HG02885 (cell line): ENCODE data around the gene KLHDC10.
"Not testable (repeated sequence)": the region's sequence is repeated elsewhere in the genome, so short reads cannot be mapped to it uniquely, and the experiment has no call there.

ENCODE experiments used
- ATAC-seq: cut with Tn5 transposase; IDR thresholded peaks from one replicate; pipeline ENCODE4 v1.9.1; 2021; ENCODE audit warnings: mild to moderate bottlenecking; ENCODE audit not compliant: unreplicated experiment, poor library complexity

KLHDC10 gene

GRCh38 chr7:130113887-130114286, 43.6 kb downstream of the KLHDC10 start:
- ATAC-seq = no peak

GRCh38 chr7:130114374-130114773, 44.0 kb downstream of the KLHDC10 start:
- peak; percentile 45 for ATAC-seq

DNA sequence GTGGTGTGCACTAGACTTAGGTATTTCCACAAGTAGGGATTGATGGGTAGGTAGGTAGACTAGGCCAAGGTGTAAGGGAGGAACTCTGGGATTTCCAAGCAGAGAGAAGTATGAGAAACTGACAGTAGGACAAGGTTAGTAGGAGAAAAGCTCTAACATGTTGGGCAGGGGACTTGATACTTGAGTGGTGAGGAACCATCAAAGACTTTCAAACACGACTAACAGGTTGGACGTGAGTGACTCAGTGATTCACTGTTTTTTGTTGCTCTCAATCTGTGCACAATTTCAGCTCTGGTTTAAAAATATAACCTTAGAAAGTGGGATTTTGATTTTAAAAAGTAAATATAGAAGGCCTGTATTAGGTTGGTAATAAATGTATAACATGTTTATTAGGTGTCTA, 44.4 kb downstream of the KLHDC10 start:
- ATAC-seq = no peak

DNA sequence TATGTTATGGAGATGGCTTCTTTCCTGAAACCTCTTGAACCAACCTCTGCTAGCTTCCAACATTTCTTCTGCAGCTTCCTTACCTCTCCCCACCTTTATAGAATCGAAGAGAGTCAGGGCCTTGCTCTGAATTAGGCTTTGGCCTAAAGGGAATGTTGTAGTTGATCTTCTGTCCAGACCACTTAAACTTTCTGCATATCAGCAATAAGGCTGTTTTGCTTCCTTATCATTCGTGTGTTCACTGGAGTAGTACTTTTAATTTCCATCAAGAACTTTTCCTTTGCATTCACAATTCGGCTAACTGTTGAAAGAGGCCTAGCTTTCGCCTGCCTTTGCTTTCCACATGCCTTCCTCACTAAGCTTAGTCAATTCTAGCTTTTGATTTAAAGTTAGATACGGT, 48.0 kb downstream of the KLHDC10 start:
- ATAC-seq = no peak

GRCh38 chr7:130118801-130119200, 48.5 kb downstream of the KLHDC10 start:
- ATAC-seq = no peak

GRCh38 chr7:130123501-130123900, 53.2 kb downstream of the KLHDC10 start:
- ATAC-seq = no peak

GRCh38 chr7:130124711-130125110, 54.4 kb downstream of the KLHDC10 start:
- ATAC-seq = no peak

DNA sequence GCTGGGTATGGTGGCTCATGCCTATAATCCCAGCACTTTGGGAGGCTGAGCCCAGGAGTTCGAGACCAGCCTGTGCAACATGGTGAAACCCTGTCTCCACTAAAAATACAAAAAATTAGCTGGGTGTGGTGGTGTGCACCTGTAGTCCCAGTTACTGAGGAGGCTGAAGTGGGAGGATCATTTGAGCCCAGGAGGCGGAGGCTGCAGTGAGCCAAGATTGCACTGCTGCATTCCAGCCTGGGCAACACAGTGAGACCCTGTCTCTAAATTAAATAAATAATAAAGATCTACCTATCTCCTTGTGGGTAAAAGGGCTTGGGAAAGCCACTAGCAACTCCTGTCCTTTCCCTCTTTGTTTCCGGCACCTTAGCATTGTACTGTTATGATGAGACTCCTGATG, 56.5 kb downstream of the KLHDC10 start:
- ATAC-seq = not testable (repeated sequence)

GRCh38 chr7:130127404-130127803, 57.1 kb downstream of the KLHDC10 start:
- ATAC-seq = no peak

DNA sequence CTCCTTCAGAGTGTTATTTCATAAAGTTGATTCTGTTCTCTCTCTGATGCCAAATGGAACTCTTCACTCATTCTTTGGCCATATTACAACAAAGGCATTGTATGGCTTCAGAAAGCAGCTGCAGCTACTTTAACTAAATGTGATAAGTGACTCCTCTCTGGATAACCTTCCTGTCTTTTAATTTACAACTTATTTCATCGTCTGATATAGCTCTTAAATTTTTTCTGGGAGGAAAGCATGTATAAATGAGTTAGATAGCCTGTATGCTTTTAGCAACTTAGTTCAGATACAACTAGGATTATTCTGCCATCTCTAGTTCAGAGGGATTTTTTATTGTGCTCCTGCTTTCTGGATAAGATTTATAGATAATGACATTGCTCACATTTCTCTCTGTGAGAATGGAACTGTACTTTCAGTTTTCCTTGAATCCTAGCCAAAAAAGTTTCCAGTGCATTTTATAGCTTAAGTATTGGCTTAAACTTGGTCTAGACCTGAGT, 57.5 kb downstream of the KLHDC10 start:
- ATAC-seq = no peak

DNA sequence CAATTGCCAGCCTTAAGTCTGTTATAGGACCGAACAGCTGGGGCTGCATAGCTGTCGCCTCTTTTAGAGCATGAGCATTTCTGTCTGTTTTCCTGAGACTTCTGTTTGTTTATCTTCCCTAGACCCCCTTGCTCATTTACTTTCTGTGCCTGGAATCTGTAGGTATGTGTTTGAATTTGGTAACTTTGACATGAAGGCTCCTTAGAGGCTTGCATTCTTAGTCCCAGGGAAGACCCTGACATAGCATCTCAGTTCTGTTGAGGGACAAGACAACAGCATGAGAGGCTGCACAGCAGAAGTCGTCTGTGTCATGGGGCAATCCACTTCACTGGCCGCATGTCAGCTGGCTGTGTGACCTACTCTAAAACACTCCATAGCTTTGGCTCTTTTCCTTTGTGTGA, 58.7 kb downstream of the KLHDC10 start:
- no peak for ATAC-seq

DNA sequence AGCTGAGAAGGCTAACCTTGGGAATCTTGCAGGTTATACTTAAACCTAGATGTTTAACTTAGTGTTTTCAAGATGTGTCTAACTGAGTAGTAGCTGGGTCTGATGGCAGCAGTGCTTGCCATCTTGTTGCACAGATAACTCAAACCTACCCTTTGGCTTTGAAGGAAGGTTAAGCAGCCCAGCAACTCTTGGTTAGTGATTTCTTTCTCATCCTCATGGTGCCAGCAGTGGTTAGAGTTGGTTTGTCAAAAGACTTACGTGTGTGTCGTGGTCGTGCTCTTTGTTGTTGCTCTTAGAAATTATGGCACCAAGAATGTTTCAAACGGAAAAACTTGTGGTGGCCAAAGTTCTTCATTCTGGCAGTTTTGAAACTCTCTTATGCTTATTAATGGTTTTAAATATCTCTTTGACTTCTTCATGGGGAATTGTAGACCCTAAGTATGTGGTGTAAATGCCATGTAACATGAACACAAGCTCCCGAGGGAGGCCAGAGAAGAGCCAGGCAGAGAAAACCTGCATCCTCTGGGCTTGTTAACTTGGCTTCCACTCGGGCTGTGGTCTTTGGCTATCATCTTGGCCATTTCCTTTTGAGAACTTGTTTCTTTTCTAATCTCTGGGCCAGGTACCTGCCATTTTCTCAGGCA, 61.0 kb downstream of the KLHDC10 start:
- ATAC-seq = no peak

DNA sequence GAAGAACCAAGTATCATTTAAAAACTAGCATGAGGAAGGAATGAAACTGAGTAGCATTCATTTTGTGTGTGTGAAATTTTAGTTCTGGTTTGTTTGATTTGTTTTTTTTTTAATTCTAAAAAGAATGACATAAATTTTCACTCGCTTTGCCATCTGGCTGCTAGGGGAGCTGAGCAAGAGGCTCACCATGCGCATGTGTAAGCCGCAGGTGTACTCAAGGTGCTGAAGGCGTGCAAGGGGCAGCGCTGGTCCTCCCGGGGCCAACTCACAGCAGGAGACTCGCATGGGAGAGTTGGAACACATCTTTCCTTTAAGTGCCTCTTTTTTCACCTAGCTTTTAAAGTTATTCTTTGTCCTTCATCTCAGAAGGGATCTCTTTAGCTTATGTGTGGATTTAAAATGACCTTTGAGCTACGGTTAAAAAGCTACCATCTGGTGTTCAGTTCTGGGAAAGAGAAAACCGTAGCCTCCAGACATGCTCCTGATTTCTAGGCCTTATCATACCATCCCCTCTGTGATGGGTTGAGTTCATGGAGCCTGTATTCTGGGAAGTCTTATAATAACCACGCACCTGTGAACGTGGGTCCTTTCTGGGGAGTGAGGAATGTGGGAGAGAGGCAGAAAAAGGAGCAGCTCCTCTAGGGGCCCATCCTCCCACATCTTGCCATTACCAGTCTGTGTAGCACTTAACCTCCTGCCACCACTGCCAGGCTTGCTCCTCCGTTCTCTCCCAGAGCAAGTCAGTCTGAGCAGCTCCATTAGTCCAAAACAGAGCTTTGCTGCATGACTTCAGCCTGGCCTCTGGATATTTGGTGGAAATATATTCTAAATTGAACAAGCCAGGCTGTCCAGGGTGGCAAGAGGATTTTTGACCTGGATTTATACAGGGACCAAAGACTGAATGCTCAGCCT, 61.9 kb downstream of the KLHDC10 start:
- no peak for ATAC-seq

- no peak for ATAC-seq
Observed at GRCh38 chr7:130133029-130133782, 62.9 kb downstream of the KLHDC10 start.

GRCh38 chr7:130134106-130134636, 63.8 kb downstream of the KLHDC10 start:
- no peak for ATAC-seq

- no peak for ATAC-seq
Observed at GRCh38 chr7:130134726-130135125, 64.4 kb downstream of the KLHDC10 start.

DNA sequence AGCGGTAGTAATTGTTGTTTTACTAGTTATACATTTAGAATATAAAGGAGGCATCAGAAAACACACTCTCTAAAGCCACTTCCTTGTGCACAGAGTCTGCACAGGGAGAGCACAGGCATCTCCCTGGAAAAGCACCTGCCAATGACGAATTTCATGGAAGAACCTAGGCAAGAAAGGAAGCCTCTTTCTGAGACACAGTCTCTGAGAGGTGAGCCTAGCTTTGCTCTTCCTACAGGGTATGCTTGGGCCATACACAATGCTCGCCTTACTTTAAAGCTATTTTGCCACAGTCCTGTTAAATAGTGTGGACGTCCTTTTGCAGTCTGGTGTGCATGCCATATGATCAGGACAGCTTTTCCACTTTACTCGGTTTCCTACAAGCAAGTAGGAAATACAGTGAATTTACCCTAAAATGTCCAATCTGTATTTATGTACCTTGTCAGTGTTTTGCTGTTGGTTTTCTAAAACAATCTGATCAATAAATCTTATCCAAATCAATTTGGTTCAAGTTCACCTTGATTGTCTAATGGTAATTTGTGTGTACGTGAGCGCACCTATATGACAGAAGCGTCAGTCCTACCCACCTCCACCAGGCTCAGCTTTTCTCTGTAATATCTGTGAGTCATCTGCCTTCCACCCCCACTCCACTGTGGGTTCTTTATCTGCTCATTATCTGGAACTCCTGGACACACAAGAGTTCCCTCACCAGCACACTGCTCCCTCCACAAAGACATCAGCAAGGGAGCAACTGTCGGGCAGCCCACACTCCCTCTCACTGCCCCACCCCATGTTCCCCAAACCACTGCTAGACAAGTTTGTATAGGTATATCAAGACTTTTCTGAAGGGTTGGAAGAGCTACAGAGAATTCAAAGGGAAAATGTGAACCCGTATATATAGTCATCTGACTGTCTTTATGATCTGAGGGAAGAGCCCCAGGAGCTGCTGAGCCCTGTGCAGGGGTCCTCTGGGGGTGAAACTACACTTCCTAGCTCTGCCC, 65.2 kb downstream of the KLHDC10 start:
- no peak for ATAC-seq

- no peak for ATAC-seq
Observed at GRCh38 chr7:130136579-130137167, 66.3 kb downstream of the KLHDC10 start.

DNA sequence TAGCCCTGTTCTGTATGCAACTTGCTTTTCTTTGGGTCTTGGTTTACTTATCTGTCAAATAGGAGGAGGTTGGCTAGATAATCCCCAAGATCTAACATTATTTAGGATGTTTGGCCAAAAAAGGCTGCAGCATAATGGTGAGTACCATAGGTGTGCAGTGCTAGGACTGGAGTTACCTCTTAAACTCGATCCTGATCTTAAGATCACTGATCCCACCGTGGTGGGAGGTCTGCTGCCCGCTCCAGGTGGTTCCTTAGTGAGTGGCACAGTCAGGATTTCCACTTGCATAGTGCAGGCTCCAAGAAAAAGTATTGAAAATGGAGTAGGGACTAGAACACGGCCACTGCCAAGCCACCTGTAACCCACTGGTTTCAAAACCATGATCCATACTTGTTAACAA, 66.9 kb downstream of the KLHDC10 start:
- ATAC-seq = no peak
